Stimulated activated CD8-positive, alpha-beta memory T cell treated with anti-CD3 and anti-CD28 coated beads, Interleukin-4, amount 100 ng/mL, for 48 hours (primary cell): ENCODE data around the gene SOAT2.
"Not testable (repeated sequence)": the region's sequence is repeated elsewhere in the genome, so short reads cannot be mapped to it uniquely, and the experiment has no call there.

Source experiments
- DNase-seq: peaks from one replicate; pipeline ENCODE4 v3.0.0-alpha.2; 2020

SOAT2 gene

GRCh38 chr12:53090105-53090504, 13.2 kb upstream of the SOAT2 start:
- DNase-seq, result no peak

DNA sequence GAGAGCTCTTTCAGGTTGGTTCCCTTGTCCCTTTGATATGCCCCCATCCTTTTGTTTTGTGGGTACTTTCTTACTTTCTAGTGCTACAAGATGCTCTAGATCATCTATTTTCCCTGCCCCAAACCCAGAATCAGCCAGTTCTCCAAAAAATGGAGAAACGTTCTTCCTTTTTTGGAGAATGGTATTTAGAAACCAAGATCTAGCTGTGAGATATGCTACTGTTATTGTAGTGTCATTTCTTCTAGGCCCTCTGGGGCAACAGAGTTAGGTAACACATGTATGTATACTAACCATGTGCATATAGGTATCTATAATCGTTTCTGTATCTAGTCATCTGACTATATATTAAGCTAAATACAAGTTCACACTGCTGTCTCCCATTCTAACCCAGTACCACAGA, 12.7 kb upstream of the SOAT2 start:
- DNase-seq, result no peak

DNA sequence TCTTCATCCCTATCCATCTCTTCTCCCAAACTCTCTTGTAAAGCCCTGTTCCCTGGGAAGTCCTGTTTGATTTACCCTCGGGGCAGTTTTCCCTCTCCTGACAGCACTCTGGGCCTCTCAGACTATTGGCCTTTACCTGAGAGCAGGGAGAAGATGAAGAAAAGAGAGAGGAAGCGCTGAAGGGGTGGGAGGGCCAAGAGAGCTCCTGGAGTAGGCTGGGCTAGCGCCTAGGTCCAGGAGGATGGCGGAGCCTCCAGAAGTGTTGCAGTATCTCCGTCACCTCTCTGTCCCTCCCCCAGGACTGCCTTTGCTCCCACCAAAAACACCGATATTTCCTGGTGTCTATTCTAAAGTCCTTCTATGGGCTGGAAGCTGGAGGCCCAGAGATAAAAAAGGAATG, 11.5 kb upstream of the SOAT2 start:
- no peak for DNase-seq

GRCh38 chr12:53093777-53094393, 9.4 kb upstream of the SOAT2 start:
- no peak for DNase-seq

DNA sequence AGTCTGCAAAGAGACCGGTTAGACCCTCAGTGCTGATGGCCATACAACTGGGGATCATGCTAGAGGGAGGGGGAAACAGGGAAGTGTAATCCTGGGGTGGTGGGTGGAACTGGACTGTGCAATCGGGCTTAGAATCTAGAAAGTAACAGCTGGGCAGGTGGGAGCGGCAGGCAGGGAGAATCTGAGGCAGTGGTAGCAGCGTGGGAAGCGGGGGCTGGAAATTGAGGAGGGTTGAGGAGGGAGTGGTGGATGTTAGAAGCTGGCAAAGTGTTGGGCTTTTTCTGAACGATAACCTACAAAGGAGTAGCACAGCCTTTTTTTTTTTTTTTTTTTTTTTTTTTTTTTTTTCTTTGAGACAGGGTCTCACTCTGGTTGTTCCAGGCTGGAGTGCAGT, 8.9 kb upstream of the SOAT2 start:
- DNase-seq, result no peak

DNA sequence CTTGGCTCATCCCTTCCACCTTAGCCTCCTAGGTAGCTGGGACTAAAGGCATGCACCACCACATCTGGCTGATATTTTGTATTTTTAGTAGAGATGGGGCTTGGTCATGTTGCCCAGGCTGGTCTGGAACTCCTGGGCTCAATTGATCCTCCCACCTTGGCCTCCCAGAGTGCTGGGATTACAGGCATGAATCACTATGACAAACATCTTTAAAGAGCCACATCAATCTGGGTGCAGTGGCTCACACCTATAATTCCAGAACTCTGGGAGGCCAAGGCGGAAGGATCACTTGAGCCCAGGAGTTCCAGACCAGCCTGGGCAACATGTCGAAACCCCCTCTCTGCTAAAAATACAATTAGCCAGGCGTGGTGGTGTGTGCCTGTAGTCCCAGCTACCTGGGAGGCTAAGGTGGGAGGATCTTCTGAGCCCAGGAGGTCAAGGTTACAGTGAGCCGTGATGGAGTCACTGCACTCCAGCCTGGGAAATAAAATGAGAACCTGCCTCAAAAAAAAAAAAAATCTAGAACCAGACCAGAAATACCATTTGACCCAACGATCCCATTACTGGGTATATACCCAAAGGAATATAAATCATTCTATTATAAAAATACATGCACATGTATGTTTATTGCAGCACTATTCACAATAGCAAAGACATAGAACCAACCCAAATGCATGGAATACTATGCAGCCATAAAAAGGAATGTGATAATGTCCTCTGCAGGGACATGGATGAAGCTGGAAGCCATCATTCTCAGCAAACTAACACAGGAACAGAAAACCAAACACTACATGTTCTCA, 8.3 kb upstream of the SOAT2 start:
- DNase-seq, result not testable (repeated sequence)

DNA sequence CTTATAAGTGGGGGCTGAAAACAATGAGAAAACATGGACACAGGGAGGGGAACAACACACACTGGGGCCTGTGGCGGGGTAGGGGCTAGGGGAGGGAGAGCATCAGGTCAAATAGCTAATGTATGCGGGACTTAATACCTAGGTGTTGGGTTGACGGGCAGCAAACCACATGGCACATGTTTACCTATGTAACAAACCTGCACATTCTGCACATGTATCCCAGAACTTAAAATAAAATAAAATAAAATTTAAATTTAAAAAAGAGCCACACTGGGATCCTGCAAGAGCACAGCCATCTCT, 7.7 kb upstream of the SOAT2 start:
- not testable (repeated sequence) for DNase-seq

- DNase-seq, result no peak
Measured at GRCh38 chr12:53096089-53096741, 7.1 kb upstream of the SOAT2 start.

GRCh38 chr12:53096759-53097158, 6.5 kb upstream of the SOAT2 start:
- no peak for DNase-seq

GRCh38 chr12:53097207-53097563, 6.1 kb upstream of the SOAT2 start:
- no peak for DNase-seq

DNA sequence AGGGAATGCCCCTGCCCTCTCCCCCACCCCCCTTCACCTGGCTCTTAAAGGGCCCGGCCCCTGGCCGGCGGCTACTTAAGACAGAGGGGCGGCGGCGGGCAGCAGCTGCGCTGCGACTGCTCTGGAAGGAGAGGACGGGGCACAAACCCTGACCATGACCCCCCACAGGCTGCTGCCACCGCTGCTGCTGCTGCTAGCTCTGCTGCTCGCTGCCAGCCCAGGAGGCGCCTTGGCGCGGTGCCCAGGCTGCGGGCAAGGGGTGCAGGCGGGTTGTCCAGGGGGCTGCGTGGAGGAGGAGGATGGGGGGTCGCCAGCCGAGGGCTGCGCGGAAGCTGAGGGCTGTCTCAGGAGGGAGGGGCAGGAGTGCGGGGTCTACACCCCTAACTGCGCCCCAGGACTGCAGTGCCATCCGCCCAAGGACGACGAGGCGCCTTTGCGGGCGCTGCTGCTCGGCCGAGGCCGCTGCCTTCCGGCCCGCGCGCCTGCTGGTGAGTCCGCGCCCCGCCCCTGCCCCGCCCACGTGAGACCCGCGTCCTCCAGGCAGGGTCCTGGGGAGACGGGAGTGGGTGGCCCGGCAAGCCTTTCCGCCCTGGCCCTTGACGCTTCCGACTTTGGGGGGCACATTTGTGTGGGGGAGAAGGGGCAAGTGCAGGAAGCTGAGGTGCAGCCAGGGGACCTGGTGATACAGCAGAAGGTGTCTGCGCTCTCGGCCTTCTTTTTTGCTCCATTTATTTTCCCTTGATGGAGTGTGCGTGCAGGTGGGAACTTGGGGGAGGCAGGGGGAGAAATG, 5.5 kb upstream of the SOAT2 start, which contains the start of gene IGFBP6:
Gene IGFBP6 (plus strand): TSS at position 104 of the 790 bp plus-strand sequence. CDS start 51 bp downstream, at position 155.
- DNase-seq, result peak; percentile 80

DNA sequence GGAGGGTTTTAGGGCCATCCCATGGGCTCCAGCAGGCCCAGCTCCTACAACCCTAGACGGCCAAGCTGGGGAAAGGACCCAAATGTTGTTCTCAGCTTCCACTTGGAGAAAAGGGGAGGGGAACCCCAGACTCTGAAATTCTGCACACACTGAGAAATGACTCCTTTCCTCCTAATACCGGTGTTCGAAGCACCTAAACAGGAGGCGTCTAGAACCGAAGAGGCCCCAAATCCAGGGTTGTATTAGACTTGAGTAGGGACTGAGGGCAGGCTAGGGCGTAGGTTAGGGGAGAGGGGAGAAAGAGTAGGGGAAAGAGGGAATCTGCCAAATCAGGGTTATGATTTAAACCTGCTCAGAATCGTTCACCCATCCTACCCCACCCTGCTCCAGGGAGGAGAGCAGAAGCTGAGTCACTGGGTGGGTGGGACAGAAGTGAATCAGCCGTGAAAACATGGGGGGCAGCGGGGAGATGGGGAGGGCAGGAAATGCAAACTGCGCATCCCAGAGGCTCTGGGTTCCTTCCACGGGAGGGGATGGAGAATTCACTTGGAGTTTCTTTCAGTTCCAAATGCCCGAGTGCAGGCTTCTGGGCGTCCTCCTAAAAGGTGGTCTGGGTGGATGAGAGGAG, 4.8 kb upstream of the SOAT2 start:
- peak; percentile 72 for DNase-seq

GRCh38 chr12:53099071-53099882, 4.0 kb upstream of the SOAT2 start:
- peak; percentile 98 for DNase-seq

DNA sequence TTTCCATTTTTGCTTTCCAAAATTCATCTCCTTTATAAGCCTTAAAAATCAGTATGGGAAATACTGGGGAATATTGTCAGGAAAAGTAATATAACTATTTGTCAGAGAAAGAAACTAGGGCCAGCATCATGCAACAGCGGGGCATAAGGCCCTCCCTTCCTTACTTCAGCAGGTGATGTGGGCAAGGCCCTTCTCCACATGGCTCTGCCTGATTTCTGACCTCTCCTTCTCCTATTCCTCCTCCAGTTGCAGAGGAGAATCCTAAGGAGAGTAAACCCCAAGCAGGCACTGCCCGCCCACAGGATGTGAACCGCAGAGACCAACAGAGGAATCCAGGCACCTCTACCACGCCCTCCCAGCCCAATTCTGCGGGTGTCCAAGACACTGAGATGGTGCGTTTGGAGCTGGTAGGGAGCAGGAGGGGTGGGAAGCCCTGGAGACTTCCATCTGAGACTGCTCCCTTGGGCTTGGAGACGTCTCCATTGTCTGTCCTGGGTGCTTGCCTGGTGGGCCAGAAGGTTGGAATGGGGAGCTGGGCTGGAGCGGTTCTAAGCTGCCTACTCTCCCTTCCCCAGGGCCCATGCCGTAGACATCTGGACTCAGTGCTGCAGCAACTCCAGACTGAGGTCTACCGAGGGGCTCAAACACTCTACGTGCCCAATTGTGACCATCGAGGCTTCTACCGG, 2.7 kb upstream of the SOAT2 start:
- no peak for DNase-seq

GRCh38 chr12:53101266-53101665, 2.0 kb upstream of the SOAT2 start:
- DNase-seq, result no peak

- DNase-seq, result no peak
Measured at GRCh38 chr12:53101931-53102781, 1.1 kb upstream of the SOAT2 start.

DNA sequence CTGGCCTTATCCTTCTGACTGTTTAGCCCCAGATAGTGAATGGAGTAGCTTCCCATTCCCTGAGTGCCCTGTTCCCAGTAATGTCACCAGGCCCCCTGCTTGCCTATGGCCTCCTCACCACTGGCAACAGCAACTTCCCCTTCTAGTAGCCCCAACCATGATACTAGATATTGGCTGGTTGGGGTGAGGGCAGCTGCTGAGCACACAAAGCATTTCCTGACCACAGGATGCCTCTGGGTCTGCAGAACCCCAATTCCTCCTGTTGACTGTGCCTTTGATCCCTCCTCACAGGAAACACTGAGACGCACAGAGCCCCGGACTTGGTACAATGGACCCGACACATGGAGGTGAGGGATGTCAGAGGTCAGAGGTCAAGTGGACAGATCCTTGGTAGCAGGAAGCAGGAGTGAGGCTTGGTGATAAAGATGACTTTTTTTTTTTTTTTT, 597 bp downstream of the SOAT2 start:
- no peak for DNase-seq

DNA sequence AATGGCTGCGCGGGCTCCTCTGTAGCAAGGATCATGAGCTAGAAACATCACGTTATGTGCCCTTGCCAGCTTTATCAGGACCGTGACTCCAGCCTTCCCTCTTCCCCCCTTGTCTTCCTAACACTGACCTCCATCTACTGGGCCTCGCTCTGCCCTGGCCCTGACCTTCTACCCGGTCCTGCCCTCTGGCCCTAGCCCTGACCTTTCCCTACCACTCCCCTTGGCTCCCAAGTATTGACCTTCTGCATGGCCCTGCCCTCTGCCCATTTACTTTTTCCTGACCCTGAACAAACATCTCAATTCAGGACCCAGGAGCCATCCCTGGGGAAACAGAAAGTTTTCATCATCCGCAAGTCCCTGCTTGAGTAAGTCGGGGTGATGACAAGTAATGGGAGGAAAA, 2.0 kb downstream of the SOAT2 start:
- no peak for DNase-seq

DNA sequence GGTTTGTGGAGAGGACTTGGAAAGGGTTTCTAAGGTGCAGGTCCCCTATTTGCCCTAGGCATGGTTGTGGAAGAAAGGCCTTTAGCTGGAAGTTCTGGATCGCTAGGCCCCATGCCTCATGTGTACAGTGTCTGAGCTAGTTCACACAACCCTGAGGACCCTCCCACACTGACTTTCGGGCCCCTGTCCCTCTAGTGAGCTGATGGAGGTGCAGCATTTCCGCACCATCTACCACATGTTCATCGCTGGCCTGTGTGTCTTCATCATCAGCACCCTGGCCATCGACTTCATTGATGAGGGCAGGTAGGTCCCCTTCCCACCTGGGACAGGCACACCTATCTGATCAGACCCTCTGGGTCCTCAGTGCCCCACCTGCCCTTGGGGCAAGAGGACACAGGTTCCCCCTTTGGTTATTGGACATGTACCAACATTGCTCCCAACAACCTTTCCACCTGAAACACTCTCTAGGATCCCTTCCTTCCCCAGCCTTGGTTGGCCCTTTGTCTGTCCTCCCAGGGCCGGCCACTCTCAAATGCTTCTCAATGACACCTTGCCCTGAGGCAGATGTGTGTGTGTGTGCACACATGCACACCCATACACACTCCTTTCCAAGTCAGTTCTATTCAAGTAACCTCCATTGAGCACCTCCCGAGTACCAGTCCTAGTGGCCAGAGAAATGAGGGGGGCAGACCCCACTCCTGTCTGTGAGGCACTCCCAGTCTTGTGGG, 2.6 kb downstream of the SOAT2 start:
- DNase-seq, result no peak

GRCh38 chr12:53107122-53107521, 3.8 kb downstream of the SOAT2 start:
- no peak for DNase-seq
